PC-3 (cell line): ENCODE data around the gene FAF2. TPM values are rescaled to one million over a fixed set of nuclear protein-coding genes. Genes with fewer than 3 reads are reported as not detected.

ENCODE experiments used
- ATAC-seq: fragments of 200-7000 bp; cut with Tn5 transposase; 2 replicates; pipeline ENCODE4 v1.9.1; 2020; ENCODE audit warnings: mild to moderate bottlenecking, moderate library complexity
- BruUV-seq: library from RNA; stranded (reverse); fragments of 400-500 nt; replicated peaks from 2 replicates; lab custom pipeline; 2021; lab: Mats Ljungman, UMichigan
- CTCF ChIA-PET: fragments of 300-600 bp; sonication (Branson Sonifier 250); formaldehyde crosslinking; loops from one replicate; lab custom pipeline; 2022; ENCODE audit warnings: antibody characterized with exemption; lab: Charles Lee
- POLR2A ChIA-PET: fragments of 300-600 bp; sonication (Branson Sonifier 250); formaldehyde crosslinking; loops from one replicate; lab custom pipeline; 2022; ENCODE audit warnings: antibody characterized with exemption; ENCODE audit not compliant: unreplicated experiment; lab: Charles Lee
- DNase-seq: peaks from one replicate; pipeline ENCODE4 v3.0.0-alpha.2; 2015
- H2AFZ ChIP-seq: fragments of 300-600 bp; sonication (generic); 2 replicates; pipeline ENCODE4 v1.6.0; 2016; ENCODE audit warnings: antibody characterized with exemption, low read length
- H3F3A ChIP-seq: fragments of 300-600 bp; sonication (generic); one replicate; pipeline ENCODE4 v1.6.0; 2017; ENCODE audit warnings: antibody characterized with exemption, low read length, control low read depth, mild to moderate bottlenecking; ENCODE audit not compliant: unreplicated experiment
- H3K27ac ChIP-seq: fragments of 300-600 bp; sonication (generic); 2 replicates; pipeline ENCODE4 v1.5.1; 2016; ENCODE audit warnings: mild to moderate bottlenecking, low read length
- H3K27me3 ChIP-seq: fragments of 300-600 bp; sonication (generic); 2 replicates; pipeline ENCODE4 v1.6.1; 2016; ENCODE audit warnings: low read length, mixed read lengths
- H3K36me3 ChIP-seq: fragments of 300-600 bp; sonication (generic); 2 replicates; pipeline ENCODE4 v1.6.1; 2016; ENCODE audit warnings: low read depth, mixed run types, low read length, mixed read lengths
- H3K4me1 ChIP-seq: fragments of 300-600 bp; sonication (generic); 2 replicates; pipeline ENCODE4 v1.5.1; 2016; ENCODE audit warnings: low read length; ENCODE audit not compliant: insufficient read depth
- H3K4me2 ChIP-seq: fragments of 300-600 bp; sonication (generic); 2 replicates; pipeline ENCODE4 v1.6.0; 2016; ENCODE audit warnings: low read length
- H3K4me3 ChIP-seq: fragments of 300-600 bp; sonication (generic); 2 replicates; pipeline ENCODE4 v1.5.1; 2016; ENCODE audit warnings: mild to moderate bottlenecking, low read length, mixed read lengths
- H3K79me2 ChIP-seq: fragments of 300-600 bp; sonication (generic); 2 replicates; pipeline ENCODE4 v1.6.1; 2017; ENCODE audit warnings: low read length, mixed read lengths
- H3K9ac ChIP-seq: fragments of 300-600 bp; sonication (generic); 2 replicates; pipeline ENCODE4 v1.6.0; 2016; ENCODE audit warnings: mild to moderate bottlenecking, low read length
- H3K9me2 ChIP-seq: fragments of 300-600 bp; sonication (generic); replicated peaks from 2 replicates; pipeline ENCODE4 v1.6.1; 2016; ENCODE audit warnings: mixed run types, low read length, mixed read lengths
- H3K9me3 ChIP-seq: fragments of 300-600 bp; sonication (generic); 2 replicates; pipeline ENCODE4 v1.6.1; 2016; ENCODE audit warnings: low read length, mixed read lengths
- H4K20me1 ChIP-seq: fragments of 300-600 bp; sonication (generic); 2 replicates; pipeline ENCODE4 v1.6.1; 2016; ENCODE audit warnings: low read length, mixed read lengths
- CTCF ChIP-seq: fragments of 300-600 bp; sonication (generic); conservative IDR thresholded peaks from 2 replicates; pipeline ENCODE4 v1.5.1; 2017; ENCODE audit warnings: antibody characterized with exemption, low read depth, mild to moderate bottlenecking, low read length
- EZH2 ChIP-seq: fragments of 300-600 bp; sonication (generic); IDR thresholded peaks from one replicate; pipeline ENCODE4 v1.6.1; 2017; ENCODE audit warnings: antibody characterized with exemption, mild to moderate bottlenecking, low read length; ENCODE audit not compliant: unreplicated experiment
- EZH2phosphoT487 ChIP-seq: fragments of 300-600 bp; sonication (generic); IDR thresholded peaks from 2 replicates; pipeline ENCODE4 v1.6.1; 2018; ENCODE audit warnings: mild to moderate bottlenecking, antibody characterized with exemption, low read length, borderline replicate concordance
- intact Hi-C: fragments of 100-400 bp; cut with micrococcal nuclease; formaldehyde crosslinking; loops from 2 replicates; pipeline ENCODE4 v1.9.0; 2023
- total RNA-seq: library from RNA; depleted of rRNA; stranded (reverse); fragments of >200 nt; gene quantifications from 2 replicates; pipeline ENCODE4 v1.2.3, GENCODE V29; 2014

FAF2 gene
- total RNA-seq, 1 experiment from 2014 or later = 51.4 TPM

DNA sequence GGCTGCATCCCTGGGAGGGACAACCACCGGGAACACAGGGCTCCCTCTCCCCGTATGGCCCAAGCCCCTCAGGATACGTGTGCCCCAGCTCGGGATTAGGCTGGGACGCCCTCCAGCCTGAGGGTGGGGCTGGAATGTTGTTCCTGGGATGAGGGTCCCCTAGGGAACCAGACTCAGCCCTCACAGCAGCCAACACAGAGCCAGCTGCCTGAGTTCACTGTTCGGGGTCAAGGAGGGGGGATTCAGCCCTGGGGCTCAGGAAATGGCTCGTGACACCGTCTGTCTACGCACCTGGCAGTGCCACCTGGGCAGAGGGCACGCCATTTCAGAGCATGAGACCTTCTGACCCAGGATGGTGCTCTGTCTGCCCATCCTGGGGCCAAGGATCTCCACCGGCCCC lies 80.1 kb downstream of the FAF2 start:
- no peak overlapping the region for H3K4me2 ChIP-seq
- no TSS peak for BruUV-seq
- no peak overlapping the region for H3K9ac ChIP-seq
- TF ChIP-seq EZH2phosphoT487 (no peak), EZH2 (no peak), CTCF (no peak)
- intact Hi-C loops = no loop called here
- no peaks in the 10 kb centered on the region for H3K27me3 ChIP-seq
- peaks cover 11% of the 10 kb centered on the region; the same call in 1 of the 2 replicates for H3K36me3 ChIP-seq
- no peaks in the 10 kb centered on the region for H3F3A ChIP-seq
- CTCF ChIA-PET = no interaction called here
- ATAC-seq (no peak), DNase-seq (no peak)
- no peaks in the 10 kb centered on the region for H3K9me3 ChIP-seq
- no peak overlapping the region for H2AFZ ChIP-seq
- peaks cover 3% of the 10 kb centered on the region; the same call in 1 of the 2 replicates for H4K20me1 ChIP-seq
- peaks cover 8% of the 10 kb centered on the region for H3K79me2 ChIP-seq
- no peak overlapping the region for H3K27ac ChIP-seq
- H3K4me3 ChIP-seq = no peak overlapping the region
- no peaks in the 10 kb centered on the region for H3K4me1 ChIP-seq
- POLR2A ChIA-PET = no interaction called here
- H3K9me2 ChIP-seq = no peaks in the 10 kb centered on the region

GRCh38 chr5:176528761-176529115 lies 80.6 kb downstream of the FAF2 start:
- ATAC-seq = no peak
- Histone ChIP-seq H3K27me3 (no peaks in the 10 kb centered on the region), H3K36me3 (peaks cover 11% of the 10 kb centered on the region; the same call in 1 of the 2 replicates), H3K9me3 (no peaks in the 10 kb centered on the region), H3K9me2 (no peaks in the 10 kb centered on the region), H3K4me1 (peaks cover 1% of the 10 kb centered on the region; the same call in 1 of the 2 replicates), H3K27ac (no peak overlapping the region), H3K79me2 (peaks cover 13% of the 10 kb centered on the region), H3K4me2 (no peak overlapping the region), H3K4me3 (no peak overlapping the region), H4K20me1 (peaks cover 7% of the 10 kb centered on the region), H2AFZ (no peak overlapping the region), H3F3A (no peaks in the 10 kb centered on the region), H3K9ac (no peak overlapping the region)
- ChIA-PET POLR2A (no interaction called here), CTCF (no interaction called here)
- intact Hi-C loops = no loop called here
- DNase-seq = no peak
- BruUV-seq = no TSS peak
- TF ChIP-seq CTCF (no peak), EZH2 (no peak), EZH2phosphoT487 (no peak)

GRCh38 chr5:176529116-176529740 lies 81.0 kb downstream of the FAF2 start:
- BruUV-seq = no TSS peak
- H3K9ac ChIP-seq = no peak overlapping the region
- no peak overlapping the region for H3K27ac ChIP-seq
- TF ChIP-seq CTCF (no peak), EZH2phosphoT487 (no peak), EZH2 (no peak)
- no peaks in the 10 kb centered on the region for H3K27me3 ChIP-seq
- no peaks in the 10 kb centered on the region for H3F3A ChIP-seq
- H3K4me3 ChIP-seq = no peak overlapping the region
- H2AFZ ChIP-seq = no peak overlapping the region
- ATAC-seq (no peak), DNase-seq (no peak)
- ChIA-PET CTCF (no interaction called here), POLR2A (no interaction called here)
- peaks cover 6% of the 10 kb centered on the region for H3K4me1 ChIP-seq
- no peak overlapping the region for H3K4me2 ChIP-seq
- H3K9me2 ChIP-seq = no peaks in the 10 kb centered on the region
- H4K20me1 ChIP-seq = peaks cover 12% of the 10 kb centered on the region
- H3K9me3 ChIP-seq = no peaks in the 10 kb centered on the region
- H3K79me2 ChIP-seq = peaks cover 17% of the 10 kb centered on the region
- intact Hi-C loops = no loop called here
- peaks cover 11% of the 10 kb centered on the region; the same call in 1 of the 2 replicates for H3K36me3 ChIP-seq
